Uterus (tissue), 4 donors: ENCODE measurements around the gene RBBP8NL. TPM values are rescaled to one million over a fixed set of nuclear protein-coding genes. Genes with fewer than 3 reads are reported as not detected.

Experiments
- DNase-seq, 2 donors: peaks; one replicate each; pipeline ENCODE4 v3.0.0-alpha.2; 2019 to 2020
- H3K27ac ChIP-seq, 2 donors: fragments of 200-600 bp; sonication (generic); 1 replicate in 1 of 2; 2 replicates in 1 of 2; pipeline ENCODE4 v1.5.1; 2016 to 2018
- H3K27me3 ChIP-seq, 2 donors: fragments of 200-600 bp; sonication (generic); one replicate each; pipeline ENCODE4 v1.5.1; 2018 to 2019; ENCODE audit warnings: control low read depth in 1 of 2
- H3K36me3 ChIP-seq, 2 donors: fragments of 200-600 bp; sonication (generic); one replicate each; pipeline ENCODE4 v1.5.1; 2019; ENCODE audit warnings: control low read depth in 1 of 2
- H3K4me1 ChIP-seq, 2 donors: fragments of 200-600 bp; sonication (generic); one replicate each; pipeline ENCODE4 v1.5.1; 2018 to 2019; ENCODE audit warnings: control low read depth in 1 of 2
- H3K4me3 ChIP-seq, 2 donors: fragments of 200-600 bp; sonication (generic); 1 replicate in 1 of 2; 2 replicates in 1 of 2; pipeline ENCODE4 v1.5.1; 2018 to 2019; ENCODE audit warnings: mild to moderate bottlenecking in 1 of 2
- H3K9me3 ChIP-seq, 2 donors: fragments of 200-600 bp; sonication (generic); one replicate each; pipeline ENCODE4 v1.5.1; 2019; ENCODE audit warnings: control low read depth in 1 of 2
- CTCF ChIP-seq, 4 experiments: fragments of 200-600 bp in 2 of 4; fragments of 450-650 bp in 2 of 4; sonication (generic) in 2 of 4; IDR thresholded peaks; one replicate each; pipeline ENCODE4 v1.5.1; 2016 to 2019; ENCODE audit warnings: antibody characterized with exemption in 4 of 4, mild to moderate bottlenecking in 2 of 4, moderate library complexity in 1 of 4
- POLR2A ChIP-seq, 2 donors: fragments of 450-650 bp; IDR thresholded peaks; one replicate each; pipeline ENCODE4 v1.6.1; 2016; ENCODE audit warnings: antibody characterized with exemption in 2 of 2, mild to moderate bottlenecking in 1 of 2, moderate library complexity in 1 of 2
- intact Hi-C: fragments of 100-400 bp; cut with DNase I; formaldehyde crosslinking; loops from one replicate; pipeline ENCODE4 v1.15.1; 2023; ENCODE audit warnings: low total_unique reads
- total RNA-seq, 4 donors: library from RNA; depleted of rRNA in 3 of 4; stranded (reverse); fragments of >200 nt in 3 of 4; gene quantifications; one replicate each; pipeline versions ENCODE4 v1.1.0 to v1.2.4, GENCODE V29; 2014 to 2023
- donor health status: DM: yes; HTN: yes; CAD: no.

Gene RBBP8NL
- total RNA-seq, 4 donors from 2014 or later = 0.35 TPM; not detected in 3

- peaks cover 5 to 41% of the 10 kb centered on the region in 2 donors for H3K4me1 ChIP-seq
- H3K27ac ChIP-seq = peak overlapping the region; percentile 83 to 84
- DNase-seq = no peak
- H3K36me3 ChIP-seq = no peaks in the 10 kb centered on the region
- H3K27me3 ChIP-seq = no peaks in the 10 kb centered on the region
- intact Hi-C loops = no loop called here
- peak overlapping the region; percentile 57 to 67 for H3K4me3 ChIP-seq
- no peaks in the 10 kb centered on the region for H3K9me3 ChIP-seq
- TF ChIP-seq POLR2A (IDR thresholded peaks at IDR 0.05) = no peak
- no peak for TF ChIP-seq CTCF (IDR thresholded peaks at IDR 0.05)
Measured at GRCh38 chr20:62366370-62367135, 60.8 kb downstream of the RBBP8NL start.

- TF ChIP-seq CTCF (IDR thresholded peaks at IDR 0.05) (no peak), POLR2A (IDR thresholded peaks at IDR 0.05) (no peak)
- H3K36me3 ChIP-seq = no peaks in the 10 kb centered on the region
- peak overlapping the region; percentile 57 to 67 for H3K4me3 ChIP-seq
- no peak for DNase-seq
- peak overlapping the region; percentile 83 to 84 for H3K27ac ChIP-seq
- H3K4me1 ChIP-seq = peaks cover 5 to 48% of the 10 kb centered on the region in 2 donors
- intact Hi-C loops = no loop called here
- no peaks in the 10 kb centered on the region for H3K27me3 ChIP-seq
- H3K9me3 ChIP-seq = no peaks in the 10 kb centered on the region
Measured at GRCh38 chr20:62365814-62366369, 61.4 kb downstream of the RBBP8NL start.

GRCh38 chr20:62364911-62365736, 62.2 kb downstream of the RBBP8NL start:
- intact Hi-C loops = no loop called here
- Histone ChIP-seq H3K4me1 (peaks cover 5 to 47% of the 10 kb centered on the region in 2 donors), H3K27ac (peak overlapping the region; percentile 83 to 84), H3K9me3 (no peaks in the 10 kb centered on the region), H3K27me3 (no peaks in the 10 kb centered on the region), H3K4me3 (peak overlapping the region in 1 of 2 donors; percentile 57), H3K36me3 (no peaks in the 10 kb centered on the region)
- DNase-seq = peak in 1 of 2 donors; percentile 36
- TF ChIP-seq POLR2A (IDR thresholded peaks at IDR 0.05) (no peak), CTCF (IDR thresholded peaks at IDR 0.05) (no peak)

GRCh38 chr20:62363920-62364851, 63.2 kb downstream of the RBBP8NL start:
- Histone ChIP-seq H3K36me3 (no peaks in the 10 kb centered on the region), H3K27me3 (no peaks in the 10 kb centered on the region), H3K9me3 (no peaks in the 10 kb centered on the region), H3K4me3 (no peak overlapping the region), H3K4me1 (peaks cover 5 to 38% of the 10 kb centered on the region in 2 donors), H3K27ac (peak overlapping the region; percentile 83 to 84)
- TF ChIP-seq CTCF (IDR thresholded peaks at IDR 0.05) (no peak), POLR2A (IDR thresholded peaks at IDR 0.05) (no peak)
- intact Hi-C loops = no loop called here
- peak; percentile 36 to 44 for DNase-seq
